Stimulated activated CD8-positive, alpha-beta memory T cell treated with anti-CD3 and anti-CD28 coated beads, Interleukin-4, amount 100 ng/mL, for 48 hours (primary cell): Measurements from ENCODE around the gene MMS19.
"Not testable (repeated sequence)": the region's sequence is repeated elsewhere in the genome, so short reads cannot be mapped to it uniquely, and the experiment has no call there.

Experiments
- DNase-seq: peaks from one replicate; pipeline ENCODE4 v3.0.0-alpha.2; 2020

MMS19 gene

GRCh38 chr10:97498076-97498840 lies at the start of gene MMS19:
Gene MMS19 (minus strand): TSS chr10:97498422. CDS start chr10:97498384, 38 bp downstream.
- DNase-seq, result peak; percentile 100

GRCh38 chr10:97547962-97548361 lies 49.7 kb upstream of the MMS19 start:
- DNase-seq, result no peak

- DNase-seq, result no peak
These were observed 49.0 kb upstream of the MMS19 start for GRCh38 chr10:97547271-97547600.

GRCh38 chr10:97546456-97547270 lies 48.4 kb upstream of the MMS19 start:
- DNase-seq, result no peak

GRCh38 chr10:97543025-97543546 lies 44.9 kb upstream of the MMS19 start:
- peak; percentile 76 for DNase-seq

GRCh38 chr10:97542169-97543024 lies 44.2 kb upstream of the MMS19 start:
- DNase-seq, result peak; percentile 62

GRCh38 chr10:97540669-97541500 lies 42.7 kb upstream of the MMS19 start:
- DNase-seq, result no peak

- DNase-seq, result no peak
These were observed 41.4 kb upstream of the MMS19 start for GRCh38 chr10:97539523-97540200.

GRCh38 chr10:97538839-97539238 lies 40.6 kb upstream of the MMS19 start:
- DNase-seq, result no peak

GRCh38 chr10:97538411-97538810 lies 40.2 kb upstream of the MMS19 start:
- no peak for DNase-seq

- DNase-seq, result no peak
These were observed 39.1 kb upstream of the MMS19 start for GRCh38 chr10:97537186-97537869.

- peak; percentile 65 for DNase-seq
These were observed 36.6 kb upstream of the MMS19 start for GRCh38 chr10:97534746-97535367.

GRCh38 chr10:97533888-97534287 lies 35.7 kb upstream of the MMS19 start:
- no peak for DNase-seq

- DNase-seq, result no peak
These were observed 34.9 kb upstream of the MMS19 start for GRCh38 chr10:97532935-97533671.

- no peak for DNase-seq
These were observed 33.3 kb upstream of the MMS19 start for GRCh38 chr10:97531401-97531986.

GRCh38 chr10:97529685-97530465 lies 31.7 kb upstream of the MMS19 start:
- no peak for DNase-seq

- not testable (repeated sequence) for DNase-seq
These were observed 30.7 kb upstream of the MMS19 start for GRCh38 chr10:97528876-97529275.

GRCh38 chr10:97525683-97526110 lies 27.5 kb upstream of the MMS19 start:
- DNase-seq, result no peak
